ENCODE data around the gene GLP2R. TPM values are rescaled to one million over a fixed set of nuclear protein-coding genes. Genes with fewer than 3 reads are reported as not detected.
A peak's percentile ranks its signal among the peaks of the same experiment; 100 is the strongest.
"Not testable (repeated sequence)": the region's sequence is repeated elsewhere in the genome, so short reads cannot be mapped to it uniquely, and the experiment has no call there.

The GLP2R gene
- total and polyA plus RNA-seq, 2 experiments from 2014 or later, result not detected

- Histone ChIP-seq H3K27ac (no peak overlapping the region), H3K27me3 (replicated peaks; ENCODE audit: insufficient read depth) (no peaks in the 10 kb centered on the region), H3K9ac (no peak overlapping the region), H3K4me2 (ENCODE audit: unreplicated experiment) (no peak overlapping the region), H3F3A (ENCODE audit: insufficient read depth) (no peaks in the 10 kb centered on the region), H4K20me1 (ENCODE audit: insufficient read depth) (no peaks in the 10 kb centered on the region), H2AFZ (no peak overlapping the region), H3K4me3 (no peak overlapping the region), H3K4me1 (ENCODE audit: insufficient read depth) (no peaks in the 10 kb centered on the region), H3K79me2 (ENCODE audit: insufficient read depth) (no peaks in the 10 kb centered on the region), H3K9me3 (ENCODE audit: low read depth) (no peaks in the 10 kb centered on the region), H3K9me2 (ENCODE audit: insufficient read depth) (no peaks in the 10 kb centered on the region), H3K36me3 (ENCODE audit: low read depth) (no peaks in the 10 kb centered on the region)
- in situ Hi-C loops (cut with MboI), result no loop called here
- no peak for TF ChIP-seq EZH2 (IDR thresholded peaks at IDR 0.05; ENCODE audit: insufficient read depth, poor library complexity, severe bottlenecking)
- no peak for TF ChIP-seq EZH2phosphoT487 (IDR thresholded peaks at IDR 0.05; ENCODE audit: insufficient read depth, low read depth)
- no peak for DNase-seq
- 88% methylated on average over 5 of the region's 5 CpGs for WGBS, 2 experiments (ENCODE audit: low coverage in 1 of 2, low lambda C conversion rate in 2 of 2, missing lambda C conversion rate in 2 of 2)
Measured at GRCh38 chr17:9918804-9919352, 93.2 kb downstream of the GLP2R start.

- H3K9me3 ChIP-seq (ENCODE audit: low read depth); H3K9me2 ChIP-seq (ENCODE audit: insufficient read depth); H3K27me3 ChIP-seq (replicated peaks; ENCODE audit: insufficient read depth); H2AFZ ChIP-seq; H3K79me2 ChIP-seq (ENCODE audit: insufficient read depth); H3K36me3 ChIP-seq (ENCODE audit: low read depth); H3K4me2 ChIP-seq (ENCODE audit: unreplicated experiment); H3K4me3 ChIP-seq; H3K4me1 ChIP-seq (ENCODE audit: insufficient read depth); H4K20me1 ChIP-seq (ENCODE audit: insufficient read depth); DNase-seq; H3K27ac ChIP-seq; H3K9ac ChIP-seq; H3F3A ChIP-seq (ENCODE audit: insufficient read depth): not testable (repeated sequence)
- in situ Hi-C loops (cut with MboI), result loop anchor here (10.0 kb wide), 1 partner anchor 704 kb away; no protein-coding TSS in a partner anchor
- WGBS, 2 experiments (ENCODE audit: low coverage in 1 of 2, low lambda C conversion rate in 2 of 2, missing lambda C conversion rate in 2 of 2), result 90 to 93% methylated on average over 13 of the region's 13 CpGs
Measured at GRCh38 chr17:9921216-9921615, 95.5 kb downstream of the GLP2R start.

GRCh38 chr17:9922012-9922848, 96.5 kb downstream of the GLP2R start:
- no peaks in the 10 kb centered on the region for H3F3A ChIP-seq (ENCODE audit: insufficient read depth)
- 94 to 95% methylated on average over 14 of the region's 14 CpGs for WGBS, 2 experiments (ENCODE audit: low coverage in 1 of 2, low lambda C conversion rate in 2 of 2, missing lambda C conversion rate in 2 of 2)
- H3K4me2 ChIP-seq (ENCODE audit: unreplicated experiment), result no peak overlapping the region
- in situ Hi-C loops (cut with MboI), result loop anchor here (10.0 kb wide), 1 partner anchor 703 kb away; no protein-coding TSS in a partner anchor
- no peaks in the 10 kb centered on the region for H3K79me2 ChIP-seq (ENCODE audit: insufficient read depth)
- H3K9me3 ChIP-seq (ENCODE audit: low read depth), result no peaks in the 10 kb centered on the region
- H3K4me1 ChIP-seq (ENCODE audit: insufficient read depth), result no peaks in the 10 kb centered on the region
- no peaks in the 10 kb centered on the region for H3K36me3 ChIP-seq (ENCODE audit: low read depth)
- no peak overlapping the region for H3K4me3 ChIP-seq
- no peak overlapping the region for H2AFZ ChIP-seq
- H3K9ac ChIP-seq, result no peak overlapping the region
- DNase-seq, result no peak
- TF ChIP-seq EZH2 (IDR thresholded peaks at IDR 0.05; ENCODE audit: insufficient read depth, poor library complexity, severe bottlenecking) (no peak), EZH2phosphoT487 (IDR thresholded peaks at IDR 0.05; ENCODE audit: insufficient read depth, low read depth) (no peak)
- H3K9me2 ChIP-seq (ENCODE audit: insufficient read depth), result no peaks in the 10 kb centered on the region
- H3K27ac ChIP-seq, result no peak overlapping the region
- H3K27me3 ChIP-seq (replicated peaks; ENCODE audit: insufficient read depth), result no peaks in the 10 kb centered on the region
- no peaks in the 10 kb centered on the region for H4K20me1 ChIP-seq (ENCODE audit: insufficient read depth)

DNA sequence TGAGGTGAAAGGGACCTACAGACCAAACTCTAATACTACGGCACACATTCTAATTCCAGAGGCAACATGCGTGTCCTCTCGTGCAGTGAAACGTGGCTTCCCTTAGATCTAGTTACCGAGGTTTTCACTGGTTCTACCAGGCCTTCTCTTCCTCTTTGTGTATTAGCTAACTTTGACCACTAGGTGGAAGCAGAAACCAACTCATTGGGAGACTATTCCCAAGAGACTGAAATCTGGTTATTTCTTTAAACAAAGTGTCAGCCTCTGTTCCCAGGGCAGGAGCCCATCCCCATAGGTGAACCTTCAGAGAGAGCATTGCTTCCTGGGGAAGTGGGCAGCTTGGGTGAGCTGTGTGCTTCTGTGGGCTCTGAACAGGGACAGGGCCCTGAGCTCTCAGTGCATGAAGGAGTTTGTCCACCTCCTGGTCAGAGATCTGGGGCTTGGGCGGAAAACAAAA, 99.0 kb downstream of the GLP2R start:
- Histone ChIP-seq H3K9me3 (ENCODE audit: low read depth) (no peaks in the 10 kb centered on the region), H3F3A (ENCODE audit: insufficient read depth) (no peaks in the 10 kb centered on the region), H3K27me3 (replicated peaks; ENCODE audit: insufficient read depth) (no peaks in the 10 kb centered on the region), H3K9ac (peak overlapping the region; percentile 40; the same call in 1 of the 2 replicates), H4K20me1 (ENCODE audit: insufficient read depth) (no peaks in the 10 kb centered on the region), H3K27ac (no peak overlapping the region), H2AFZ (peak overlapping the region; percentile 61; the same call in 1 of the 2 replicates), H3K4me2 (ENCODE audit: unreplicated experiment) (no peak overlapping the region), H3K79me2 (ENCODE audit: insufficient read depth) (no peaks in the 10 kb centered on the region), H3K9me2 (ENCODE audit: insufficient read depth) (no peaks in the 10 kb centered on the region), H3K36me3 (ENCODE audit: low read depth) (no peaks in the 10 kb centered on the region), H3K4me1 (ENCODE audit: insufficient read depth) (no peaks in the 10 kb centered on the region), H3K4me3 (no peak overlapping the region)
- TF ChIP-seq EZH2 (IDR thresholded peaks at IDR 0.05; ENCODE audit: insufficient read depth, poor library complexity, severe bottlenecking) (no peak), EZH2phosphoT487 (IDR thresholded peaks at IDR 0.05; ENCODE audit: insufficient read depth, low read depth) (no peak)
- 17 to 20% methylated on average over 6 of the region's 6 CpGs for WGBS, 2 experiments (ENCODE audit: low coverage in 1 of 2, low lambda C conversion rate in 2 of 2, missing lambda C conversion rate in 2 of 2)
- in situ Hi-C loops (cut with MboI), result loop anchor here (10.0 kb wide), 1 partner anchor 700 kb away; no protein-coding TSS in a partner anchor
- peak; percentile 86 for DNase-seq

Measured in GM23248 (cell line).